ENCODE measurements around the gene AGBL3. TPM values are rescaled to one million over a fixed set of nuclear protein-coding genes. Genes with fewer than 3 reads are reported as not detected.
A peak's percentile ranks its signal among the peaks of the same experiment; 100 is the strongest.

Gene AGBL3
- total RNA-seq, 3 donors from 2014 or later (not counting 1 experiment from before 2014, with no cell fraction given), result 0.99 to 2.3 (median 1.4) TPM

- Histone ChIP-seq H3K27me3 (ENCODE audit: control insufficient read depth, insufficient read depth, low read length) (no peaks in the 10 kb centered on the region), H3K36me3 (ENCODE audit: control insufficient read depth, insufficient read depth, low read length) (peaks cover 2% of the 10 kb centered on the region), H3K4me3 (ENCODE audit: low read length) (no peak overlapping the region), H3K9me3 (ENCODE audit: control insufficient read depth, insufficient read depth, low read length) (peaks cover 4% of the 10 kb centered on the region), H3K4me1 (ENCODE audit: control insufficient read depth, insufficient read depth, low read length) (peaks cover 35% of the 10 kb centered on the region), H3K27ac (ENCODE audit: low read length) (no peak overlapping the region)
- DNase-seq, result no peak
- ATAC-seq, result no peak
- Mint-ChIP-seq H3K9me3 (peaks cover 9 to 14% of the 10 kb centered on the region in 2 donors), H3K27me3 (ENCODE audit: low read depth in 2 of 2) (no peaks in the 10 kb centered on the region), H3K27ac (peak overlapping the region in 1 of 2 donors; percentile 60), H3K36me3 (peaks cover 37% of the 10 kb centered on the region), H3K4me3 (no peak overlapping the region), H3K4me1 (peaks cover 72 to 79% of the 10 kb centered on the region in 2 donors)
- no peak for TF ChIP-seq CTCF (IDR thresholded peaks at IDR 0.05)
- intact Hi-C loops (cut with micrococcal nuclease), result no loop called here
- WGBS (ENCODE audit: insufficient coverage), result 100% methylated on average over 1 of the region's 1 CpG
Observed at GRCh38 chr7:135156290-135156689, 170.0 kb downstream of the AGBL3 start.

GRCh38 chr7:135158141-135158655, 171.9 kb downstream of the AGBL3 start:
- Mint-ChIP-seq H3K27me3 (ENCODE audit: low read depth in 2 of 2) (no peaks in the 10 kb centered on the region), H3K4me1 (peaks cover 82 to 85% of the 10 kb centered on the region in 2 donors), H3K27ac (peak overlapping the region; percentile 24 to 80), H3K4me3 (no peak overlapping the region), H3K36me3 (peaks cover 29% of the 10 kb centered on the region), H3K9me3 (peaks cover 9 to 14% of the 10 kb centered on the region in 2 donors)
- ATAC-seq, result peak in 1 of 3 donors; percentile 21
- peaks cover 37% of the 10 kb centered on the region for H3K4me1 ChIP-seq (ENCODE audit: control insufficient read depth, insufficient read depth, low read length)
- peaks cover 4% of the 10 kb centered on the region for H3K9me3 ChIP-seq (ENCODE audit: control insufficient read depth, insufficient read depth, low read length)
- no peaks in the 10 kb centered on the region for H3K27me3 ChIP-seq (ENCODE audit: control insufficient read depth, insufficient read depth, low read length)
- no peak for TF ChIP-seq CTCF (IDR thresholded peaks at IDR 0.05)
- peaks cover 2% of the 10 kb centered on the region for H3K36me3 ChIP-seq (ENCODE audit: control insufficient read depth, insufficient read depth, low read length)
- DNase-seq, result no peak
- 100% methylated on average over 1 of the region's 1 CpG for WGBS (ENCODE audit: insufficient coverage)
- intact Hi-C loops (cut with micrococcal nuclease), result no loop called here
- H3K4me3 ChIP-seq (ENCODE audit: low read length), result no peak overlapping the region
- H3K27ac ChIP-seq (ENCODE audit: low read length), result no peak overlapping the region

- peaks cover 80 to 83% of the 10 kb centered on the region in 2 donors for H3K4me1 Mint-ChIP-seq
- ATAC-seq (no peak), DNase-seq (no peak)
- Histone ChIP-seq H3K27me3 (ENCODE audit: control insufficient read depth, insufficient read depth, low read length) (no peaks in the 10 kb centered on the region), H3K4me1 (ENCODE audit: control insufficient read depth, insufficient read depth, low read length) (peaks cover 37% of the 10 kb centered on the region), H3K36me3 (ENCODE audit: control insufficient read depth, insufficient read depth, low read length) (peaks cover 5% of the 10 kb centered on the region), H3K4me3 (ENCODE audit: low read length) (no peak overlapping the region), H3K27ac (ENCODE audit: low read length) (no peak overlapping the region), H3K9me3 (ENCODE audit: control insufficient read depth, insufficient read depth, low read length) (peaks cover 4% of the 10 kb centered on the region)
- H3K27me3 Mint-ChIP-seq (ENCODE audit: low read depth in 2 of 2), result no peaks in the 10 kb centered on the region
- 97% methylated on average over 6 of the region's 6 CpGs for WGBS (ENCODE audit: insufficient coverage)
- peak overlapping the region; percentile 80 to 89 for H3K27ac Mint-ChIP-seq
- H3K4me3 Mint-ChIP-seq, result no peak overlapping the region
- intact Hi-C loops (cut with micrococcal nuclease), result no loop called here
- TF ChIP-seq CTCF (IDR thresholded peaks at IDR 0.05), result no peak
- H3K36me3 Mint-ChIP-seq, result peaks cover 25% of the 10 kb centered on the region
- peaks cover 9 to 11% of the 10 kb centered on the region in 2 donors for H3K9me3 Mint-ChIP-seq
Observed at GRCh38 chr7:135158874-135159273, 172.6 kb downstream of the AGBL3 start.

Measured in natural killer cell (primary cell).